ENCODE measurements around the gene TIMM10.

DNA sequence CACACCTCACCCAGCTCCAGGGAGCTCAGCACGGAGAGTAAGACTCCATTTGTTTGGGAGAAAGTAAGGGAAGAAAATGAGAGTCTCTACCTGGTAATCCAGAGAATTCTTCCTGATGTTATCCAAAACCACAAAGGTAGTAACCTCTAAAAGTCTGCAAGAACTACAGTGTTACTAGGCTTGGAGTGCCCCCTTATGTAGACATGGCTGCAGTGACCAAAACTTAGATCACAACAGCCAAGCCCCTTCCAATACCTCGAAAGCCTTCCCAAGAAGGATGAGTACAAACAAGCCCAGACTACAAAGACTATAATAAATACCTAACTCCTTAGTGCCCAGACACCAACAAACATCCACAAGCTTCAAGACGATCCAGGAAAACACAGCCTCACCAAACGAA is 32.0 kb upstream of the TIMM10 start:
- TF ChIP-seq, protein P1, sequence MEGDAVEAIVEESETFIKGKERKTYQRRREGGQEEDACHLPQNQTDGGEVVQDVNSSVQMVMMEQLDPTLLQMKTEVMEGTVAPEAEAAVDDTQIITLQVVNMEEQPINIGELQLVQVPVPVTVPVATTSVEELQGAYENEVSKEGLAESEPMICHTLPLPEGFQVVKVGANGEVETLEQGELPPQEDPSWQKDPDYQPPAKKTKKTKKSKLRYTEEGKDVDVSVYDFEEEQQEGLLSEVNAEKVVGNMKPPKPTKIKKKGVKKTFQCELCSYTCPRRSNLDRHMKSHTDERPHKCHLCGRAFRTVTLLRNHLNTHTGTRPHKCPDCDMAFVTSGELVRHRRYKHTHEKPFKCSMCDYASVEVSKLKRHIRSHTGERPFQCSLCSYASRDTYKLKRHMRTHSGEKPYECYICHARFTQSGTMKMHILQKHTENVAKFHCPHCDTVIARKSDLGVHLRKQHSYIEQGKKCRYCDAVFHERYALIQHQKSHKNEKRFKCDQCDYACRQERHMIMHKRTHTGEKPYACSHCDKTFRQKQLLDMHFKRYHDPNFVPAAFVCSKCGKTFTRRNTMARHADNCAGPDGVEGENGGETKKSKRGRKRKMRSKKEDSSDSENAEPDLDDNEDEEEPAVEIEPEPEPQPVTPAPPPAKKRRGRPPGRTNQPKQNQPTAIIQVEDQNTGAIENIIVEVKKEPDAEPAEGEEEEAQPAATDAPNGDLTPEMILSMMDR (IDR thresholded peaks at IDR 0.05; ENCODE audit: poor library complexity) = no peak
- TF ChIP-seq EZH2 (IDR thresholded peaks at IDR 0.05; ENCODE audit: borderline replicate concordance) = no peak
